GM19468 (cell line): ENCODE results near the gene LYRM4.

Experiments
- ATAC-seq: cut with Tn5 transposase; IDR thresholded peaks from one replicate; pipeline ENCODE4 v1.9.1; 2021; ENCODE audit warnings: mild to moderate bottlenecking, moderate library complexity, moderate number of reproducible peaks; ENCODE audit not compliant: unreplicated experiment; ENCODE audit errors: extremely low read depth

Gene LYRM4

GRCh38 chr6:5152460-5152859 is 108.3 kb downstream of the LYRM4 start:
- ATAC-seq = no peak

- no peak for ATAC-seq
These were observed 108.8 kb downstream of the LYRM4 start for GRCh38 chr6:5151955-5152401.

- no peak for ATAC-seq
These were observed 109.3 kb downstream of the LYRM4 start for GRCh38 chr6:5151360-5151954.

- ATAC-seq = no peak
These were observed 110.1 kb downstream of the LYRM4 start for GRCh38 chr6:5150551-5151075.

GRCh38 chr6:5149891-5150290 is 110.9 kb downstream of the LYRM4 start:
- ATAC-seq = no peak

GRCh38 chr6:5149159-5149704 is 111.5 kb downstream of the LYRM4 start:
- ATAC-seq = no peak

GRCh38 chr6:5146398-5146797 is 114.4 kb downstream of the LYRM4 start:
- ATAC-seq = no peak

GRCh38 chr6:5143634-5144311 is 117.0 kb downstream of the LYRM4 start:
- ATAC-seq = no peak

GRCh38 chr6:5142915-5143314 is 117.8 kb downstream of the LYRM4 start:
- ATAC-seq = no peak

GRCh38 chr6:5142131-5142530 is 118.6 kb downstream of the LYRM4 start:
- ATAC-seq = no peak

- ATAC-seq = no peak
These were observed 119.7 kb downstream of the LYRM4 start for GRCh38 chr6:5141046-5141445.

GRCh38 chr6:5139828-5140771 is 120.7 kb downstream of the LYRM4 start:
- no peak for ATAC-seq

GRCh38 chr6:5138995-5139827 is 121.5 kb downstream of the LYRM4 start:
- ATAC-seq = no peak

GRCh38 chr6:5136851-5137250 is 123.9 kb downstream of the LYRM4 start:
- no peak for ATAC-seq

GRCh38 chr6:5135788-5136376 is 124.9 kb downstream of the LYRM4 start:
- no peak for ATAC-seq

- no peak for ATAC-seq
These were observed 126.8 kb downstream of the LYRM4 start for GRCh38 chr6:5133943-5134342.

GRCh38 chr6:5132731-5133130 is 128.0 kb downstream of the LYRM4 start:
- peak; percentile 76 for ATAC-seq

- ATAC-seq = no peak
These were observed 130.4 kb downstream of the LYRM4 start for GRCh38 chr6:5130135-5130866.

- ATAC-seq = no peak
These were observed 132.4 kb downstream of the LYRM4 start for GRCh38 chr6:5128351-5128750.
